HG03175 (cell line): ENCODE results near the gene IL1A.

Experiments used
- ATAC-seq: cut with Tn5 transposase; IDR thresholded peaks from one replicate; pipeline ENCODE4 v1.9.1; 2021; ENCODE audit warnings: mild to moderate bottlenecking, moderate library complexity; ENCODE audit not compliant: unreplicated experiment

Gene IL1A

GRCh38 chr2:112793449-112793978, 9.2 kb upstream of the IL1A start:
- no peak for ATAC-seq

DNA sequence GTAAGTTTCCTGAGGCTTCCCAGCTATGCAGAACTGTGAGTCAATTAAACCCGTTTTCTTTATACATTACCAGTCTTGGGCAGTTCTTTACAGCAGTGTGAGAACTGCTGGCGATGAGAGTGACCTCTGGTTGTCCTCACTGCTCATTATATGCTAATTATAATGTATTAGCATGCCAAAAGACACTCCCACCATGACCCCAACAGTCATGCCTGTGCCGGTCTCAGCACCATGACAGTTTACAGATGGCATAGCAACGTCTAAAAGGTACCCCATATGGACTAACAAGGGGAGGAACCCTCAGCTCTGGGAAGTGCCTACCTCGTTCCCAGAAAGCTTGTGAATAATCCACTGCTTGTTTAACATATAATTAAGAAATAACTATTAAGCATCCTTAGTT, 8.1 kb upstream of the IL1A start:
- ATAC-seq, result no peak

GRCh38 chr2:112791693-112792230, 7.5 kb upstream of the IL1A start:
- no peak for ATAC-seq

- ATAC-seq, result no peak
These were observed 6.7 kb upstream of the IL1A start for GRCh38 chr2:112791019-112791418.

DNA sequence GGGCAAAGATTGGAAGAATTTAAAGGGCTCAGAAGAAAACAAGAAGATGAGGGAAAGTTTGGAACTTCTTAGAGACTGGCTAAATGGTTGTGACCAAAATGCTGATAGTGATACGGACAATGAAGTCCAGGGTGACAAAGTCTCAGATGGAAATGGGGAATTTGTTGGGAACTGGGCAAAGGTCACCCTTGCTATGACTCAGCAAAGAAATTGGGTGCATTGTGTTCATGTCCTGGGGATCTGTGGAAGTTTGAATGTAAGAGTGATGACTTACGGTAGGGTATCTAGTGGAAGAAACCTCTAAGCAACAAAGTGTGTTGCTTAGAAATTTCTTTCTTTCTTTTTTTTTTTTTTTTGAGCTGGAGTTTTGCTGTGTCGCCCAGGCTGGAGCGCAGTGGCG, 6.0 kb upstream of the IL1A start:
- ATAC-seq, result no peak

- ATAC-seq, result no peak
These were observed 4.9 kb upstream of the IL1A start for GRCh38 chr2:112789186-112789585.

DNA sequence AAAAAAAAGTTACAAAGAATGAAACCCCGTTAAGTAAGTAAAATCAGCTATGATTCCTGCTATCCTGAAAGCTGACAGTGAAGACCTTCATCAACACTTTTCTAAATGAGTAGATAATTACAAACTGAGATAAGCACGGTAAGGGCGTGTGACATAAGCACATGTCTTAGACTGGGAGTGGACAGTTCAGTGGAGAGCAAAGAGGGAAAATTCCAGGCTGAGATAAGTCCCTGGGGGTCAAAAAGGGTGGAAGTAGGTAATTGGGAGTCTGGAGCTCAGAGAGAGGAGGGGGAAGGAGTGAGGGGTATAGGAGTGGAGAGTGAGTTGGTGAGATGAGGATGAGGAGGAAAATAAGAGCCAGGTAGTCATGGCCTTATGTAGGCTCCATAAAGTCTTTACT, 4.4 kb upstream of the IL1A start:
- no peak for ATAC-seq

GRCh38 chr2:112787729-112788393, 3.6 kb upstream of the IL1A start:
- ATAC-seq, result no peak

GRCh38 chr2:112787294-112787693, 3.0 kb upstream of the IL1A start:
- no peak for ATAC-seq

DNA sequence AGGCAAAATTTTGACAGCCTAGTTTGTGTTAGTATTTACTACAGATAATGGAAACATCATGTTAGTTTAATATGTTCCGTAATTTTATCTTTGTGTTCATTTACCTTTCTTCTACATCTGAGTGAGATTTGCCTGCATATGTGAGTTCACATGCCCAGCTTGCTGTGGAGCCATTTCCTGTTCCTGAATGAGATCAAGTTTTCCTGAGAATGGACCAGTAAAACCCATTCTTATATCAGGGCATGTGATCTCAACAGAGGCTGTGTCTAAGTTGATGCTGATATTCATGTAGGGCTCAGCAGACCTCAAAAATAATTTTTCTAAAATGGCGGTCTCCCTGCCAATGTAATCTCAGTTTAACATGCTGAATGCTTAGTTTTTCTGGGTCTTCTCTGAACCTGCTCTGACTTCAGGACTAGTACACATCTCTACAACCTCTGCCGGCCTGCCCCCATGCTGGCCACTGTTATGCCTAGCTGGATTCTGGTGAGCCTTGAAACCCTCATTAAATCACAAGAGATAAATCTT, 1.0 kb downstream of the IL1A start:
- no peak for ATAC-seq

GRCh38 chr2:112782234-112782799, 2.0 kb downstream of the IL1A start:
- ATAC-seq, result peak; percentile 88

DNA sequence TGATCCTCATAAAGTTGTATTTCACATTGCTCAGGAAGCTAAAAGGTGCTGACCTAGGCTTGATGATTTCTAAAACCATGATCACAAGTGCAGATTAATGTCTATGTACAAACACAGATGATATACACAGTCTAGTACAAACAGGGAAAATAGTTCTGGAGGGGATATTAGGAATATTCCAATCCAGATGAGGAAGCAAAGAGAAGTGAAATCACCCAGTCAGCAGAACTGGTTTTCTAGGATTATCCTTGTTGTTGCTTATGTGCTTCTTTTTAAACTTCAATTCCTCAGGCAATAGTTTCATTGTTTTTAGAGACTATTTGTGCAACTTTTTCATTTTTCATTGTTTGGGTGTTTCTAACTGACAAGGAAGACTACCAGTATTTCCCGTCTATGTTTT, 4.7 kb downstream of the IL1A start:
- ATAC-seq, result no peak

- ATAC-seq, result no peak
These were observed 7.3 kb downstream of the IL1A start for GRCh38 chr2:112777036-112777435.

DNA sequence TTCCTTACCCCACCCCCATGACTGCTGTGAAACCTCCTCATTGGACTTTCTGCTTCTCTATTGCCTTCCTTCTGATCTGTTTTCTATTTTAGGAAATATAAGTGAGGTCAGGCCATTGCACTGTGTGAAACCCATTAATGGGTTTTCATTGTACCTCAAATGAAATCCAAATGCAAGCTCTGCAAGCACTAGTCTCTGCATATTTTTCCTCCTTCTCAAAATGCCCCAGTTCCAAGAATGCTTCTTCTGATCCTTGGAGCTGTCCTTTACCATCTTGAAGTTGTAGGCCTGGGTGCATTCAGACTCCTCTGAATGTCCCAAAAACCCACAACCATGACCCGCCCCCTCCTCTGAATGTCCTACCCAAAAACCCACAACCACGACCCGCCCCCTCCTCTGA, 8.2 kb downstream of the IL1A start:
- ATAC-seq, result no peak

- no peak for ATAC-seq
These were observed 9.6 kb downstream of the IL1A start for GRCh38 chr2:112774536-112775285.

- no peak for ATAC-seq
These were observed 10.7 kb downstream of the IL1A start for GRCh38 chr2:112773556-112773955.

DNA sequence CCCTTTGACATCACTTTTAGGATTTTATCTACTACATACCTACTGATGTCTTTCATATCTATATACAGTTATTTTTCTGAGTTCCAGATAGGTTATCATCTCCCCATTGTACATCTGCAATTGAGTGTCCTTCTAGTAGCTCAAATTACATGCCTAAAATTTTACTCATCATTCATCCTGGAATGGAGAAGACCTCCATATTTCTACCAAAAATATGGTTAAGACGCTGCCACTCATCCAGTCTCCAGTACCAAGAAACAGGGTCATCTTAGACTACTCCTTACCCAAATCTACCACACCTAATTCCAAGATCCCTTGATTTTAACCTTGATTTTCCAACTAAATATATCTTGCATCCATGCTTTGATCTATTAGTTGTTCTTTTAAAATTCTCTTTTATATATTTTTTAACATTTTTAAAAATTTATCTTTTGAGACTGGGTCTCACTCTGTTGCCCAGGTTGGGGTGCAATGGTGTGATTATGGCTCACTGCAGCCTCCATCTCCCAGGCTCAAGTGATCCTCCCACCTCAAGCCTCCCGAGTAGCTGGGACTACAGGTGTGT, 11.3 kb downstream of the IL1A start:
- no peak for ATAC-seq

GRCh38 chr2:112772322-112772721, 12.0 kb downstream of the IL1A start:
- ATAC-seq, result no peak

DNA sequence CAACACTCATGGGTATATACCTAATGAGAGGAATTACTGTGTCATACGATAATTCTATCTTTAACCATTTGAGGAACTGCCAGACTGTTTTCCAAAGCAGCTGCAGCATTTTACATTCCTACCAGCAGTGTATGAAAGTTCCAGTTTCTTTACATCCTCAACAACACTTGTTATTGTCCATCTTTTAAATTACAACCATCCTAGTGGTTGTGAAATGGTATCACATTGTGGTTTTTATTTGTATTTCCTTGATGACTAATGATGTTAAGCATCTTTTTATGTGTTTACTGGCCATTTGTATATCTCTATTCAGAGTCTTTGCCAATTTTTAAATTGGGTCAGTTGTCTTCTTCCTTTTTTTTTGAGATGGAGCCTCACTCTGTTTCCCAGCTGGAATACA, 15.9 kb downstream of the IL1A start:
- ATAC-seq, result no peak

DNA sequence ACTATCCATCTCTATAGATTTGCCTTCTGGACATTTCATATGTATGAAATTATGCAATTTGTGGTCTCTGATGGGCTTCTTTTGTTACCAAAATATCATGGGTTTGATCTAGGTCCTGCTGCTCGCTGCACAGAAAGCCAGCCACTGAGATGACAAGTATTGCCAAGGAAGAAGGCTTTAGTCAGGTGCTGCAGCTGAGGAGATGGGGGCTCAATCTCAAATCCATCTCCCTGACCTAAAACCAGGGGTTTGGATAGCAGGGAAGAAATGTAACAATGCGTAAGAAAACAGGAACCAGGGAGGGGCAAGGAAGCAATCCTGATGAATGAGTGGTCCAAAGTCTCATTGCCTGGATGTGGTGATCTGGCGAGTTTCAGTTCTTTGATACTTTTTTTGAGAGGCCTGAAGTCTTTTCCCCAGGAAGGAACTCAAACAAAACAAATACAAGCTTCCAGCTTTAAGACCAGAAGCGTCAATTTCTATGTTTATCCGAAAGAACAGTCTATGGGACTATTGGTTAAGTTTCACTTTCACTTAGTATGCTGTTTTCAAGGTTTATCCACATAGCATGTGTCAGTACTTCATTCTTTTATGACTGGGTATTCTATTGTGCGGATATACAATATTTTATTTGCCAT, 16.5 kb downstream of the IL1A start:
- ATAC-seq, result no peak

DNA sequence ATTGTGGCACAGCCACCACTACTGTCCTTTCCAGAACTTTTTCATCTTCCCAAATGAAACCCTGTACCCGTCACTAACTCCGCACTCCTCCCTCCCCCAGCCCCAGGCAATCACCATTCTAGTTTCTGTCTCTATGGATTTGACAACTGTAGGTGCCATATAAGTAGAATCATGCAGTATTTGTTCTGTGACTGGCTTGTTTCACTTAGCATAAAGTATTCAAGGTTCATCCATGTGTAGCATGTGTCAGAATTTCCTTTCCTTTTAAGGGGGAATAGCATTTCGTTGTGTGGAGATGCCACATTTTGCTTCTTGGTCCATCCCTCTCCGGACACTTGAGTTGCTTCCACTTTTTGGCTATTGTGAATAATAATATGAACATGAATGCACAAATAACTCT, 19.0 kb downstream of the IL1A start:
- ATAC-seq, result no peak
